Retina (tissue), 1 donor: ENCODE results near the gene RAC2.

ENCODE experiments used
- DNase-seq: peaks from one replicate; pipeline ENCODE4 v3.0.0-alpha.2; 2016

The RAC2 gene

GRCh38 chr22:37244114-37244921 lies at the start of gene RAC2:
Gene RAC2, minus strand, starts transcription at chr22:37244269. Its CDS starts 121 bp downstream, at chr22:37244148.
- no peak for DNase-seq

GRCh38 chr22:37293172-37293571 lies 49.1 kb upstream of the RAC2 start:
- DNase-seq, result no peak

- DNase-seq, result no peak
Measured at GRCh38 chr22:37292641-37293040, 48.6 kb upstream of the RAC2 start.

- no peak for DNase-seq
Measured at GRCh38 chr22:37291559-37292298, 47.7 kb upstream of the RAC2 start.

- DNase-seq, result no peak
Measured at GRCh38 chr22:37290737-37291136, 46.7 kb upstream of the RAC2 start.

GRCh38 chr22:37289156-37289735 lies 45.2 kb upstream of the RAC2 start:
- DNase-seq, result no peak

- no peak for DNase-seq
Measured at GRCh38 chr22:37288521-37288920, 44.5 kb upstream of the RAC2 start.

GRCh38 chr22:37287550-37287951 lies 43.5 kb upstream of the RAC2 start:
- no peak for DNase-seq

GRCh38 chr22:37285937-37286336 lies 41.9 kb upstream of the RAC2 start:
- DNase-seq, result no peak

GRCh38 chr22:37284805-37285355 lies 40.8 kb upstream of the RAC2 start:
- no peak for DNase-seq

- no peak for DNase-seq
Measured at GRCh38 chr22:37284126-37284804, 40.2 kb upstream of the RAC2 start.

- DNase-seq, result no peak
Measured at GRCh38 chr22:37283393-37283937, 39.4 kb upstream of the RAC2 start.

GRCh38 chr22:37282385-37282677 lies 38.3 kb upstream of the RAC2 start, which contains the start of gene CYTH4:
Gene CYTH4, plus strand, starts transcription at chr22:37282508. Its CDS starts 62 bp downstream, at chr22:37282570.
- no peak for DNase-seq

- no peak for DNase-seq
Measured at GRCh38 chr22:37281646-37282384, 37.7 kb upstream of the RAC2 start.

GRCh38 chr22:37281195-37281594 lies 37.1 kb upstream of the RAC2 start:
- DNase-seq, result no peak

GRCh38 chr22:37280718-37281117 lies 36.6 kb upstream of the RAC2 start:
- DNase-seq, result no peak

GRCh38 chr22:37279331-37280181 lies 35.5 kb upstream of the RAC2 start:
- DNase-seq, result no peak

- DNase-seq, result no peak
Measured at GRCh38 chr22:37278261-37278660, 34.2 kb upstream of the RAC2 start.

GRCh38 chr22:37277384-37277783 lies 33.3 kb upstream of the RAC2 start:
- no peak for DNase-seq

- DNase-seq, result no peak
Measured at GRCh38 chr22:37276776-37277175, 32.7 kb upstream of the RAC2 start.

GRCh38 chr22:37275622-37276021 lies 31.6 kb upstream of the RAC2 start:
- no peak for DNase-seq
